Astrocyte (in vitro differentiated cells and primary cell): Measurements from ENCODE around the gene PLSCR1.

Source experiments
- CTCF ChIP-seq: IDR thresholded peaks from 2 replicates; pipeline ENCODE4 v1.5.1; 2011; ENCODE audit warnings: low read depth, mild to moderate bottlenecking, inconsistent platforms, low read length, moderate library complexity; ENCODE audit not compliant: insufficient read depth
- EZH2 ChIP-seq: IDR thresholded peaks from 2 replicates; pipeline ENCODE4 v1.6.1; 2012; ENCODE audit warnings: mild to moderate bottlenecking, low read length, inconsistent platforms; ENCODE audit not compliant: insufficient read depth

GRCh38 chr3:146493221-146493620 lies 51.2 kb downstream of the PLSCR1 start:
- TF ChIP-seq EZH2 (no peak), CTCF (no peak)
